ENCODE results near the gene ETV7.

DNA sequence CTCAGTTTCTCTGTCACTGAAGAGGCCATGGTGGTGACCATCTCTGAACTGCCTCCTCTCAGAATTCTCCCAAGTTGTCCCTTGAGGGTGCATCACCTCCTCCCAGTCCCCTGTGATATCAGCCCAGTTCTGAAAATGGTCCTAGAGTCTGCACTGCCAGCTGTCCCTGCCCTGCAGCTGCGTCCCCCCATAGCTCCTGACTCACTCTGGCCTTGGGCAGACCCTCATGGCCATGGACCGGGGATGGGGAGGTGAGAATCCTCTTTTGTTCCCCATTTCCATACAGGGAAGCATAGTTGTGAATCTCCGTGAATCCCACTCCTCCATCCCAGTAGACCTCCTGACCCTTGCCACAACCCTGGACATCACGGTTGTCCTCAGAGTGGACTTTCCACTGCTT is 4.5 kb downstream of the ETV7 start:
- TF ChIP-seq EZH2phosphoT487 (IDR thresholded peaks at IDR 0.05; ENCODE audit: borderline replicate concordance, low read depth) (no peak), EP300 (IDR thresholded peaks at IDR 0.05; ENCODE audit: borderline replicate concordance in 1 of 2, low read depth in 1 of 2, low read length in 1 of 2) (no peak), GABPA (IDR thresholded peaks at IDR 0.05; ENCODE audit: low read depth) (no peak), POLR2AphosphoS5 (IDR thresholded peaks at IDR 0.05; ENCODE audit: low read depth, low read length) (no peak), SIN3A (IDR thresholded peaks at IDR 0.05; ENCODE audit: borderline replicate concordance, low read depth, low read length) (no peak)
- TF ChIP-seq, protein P1, sequence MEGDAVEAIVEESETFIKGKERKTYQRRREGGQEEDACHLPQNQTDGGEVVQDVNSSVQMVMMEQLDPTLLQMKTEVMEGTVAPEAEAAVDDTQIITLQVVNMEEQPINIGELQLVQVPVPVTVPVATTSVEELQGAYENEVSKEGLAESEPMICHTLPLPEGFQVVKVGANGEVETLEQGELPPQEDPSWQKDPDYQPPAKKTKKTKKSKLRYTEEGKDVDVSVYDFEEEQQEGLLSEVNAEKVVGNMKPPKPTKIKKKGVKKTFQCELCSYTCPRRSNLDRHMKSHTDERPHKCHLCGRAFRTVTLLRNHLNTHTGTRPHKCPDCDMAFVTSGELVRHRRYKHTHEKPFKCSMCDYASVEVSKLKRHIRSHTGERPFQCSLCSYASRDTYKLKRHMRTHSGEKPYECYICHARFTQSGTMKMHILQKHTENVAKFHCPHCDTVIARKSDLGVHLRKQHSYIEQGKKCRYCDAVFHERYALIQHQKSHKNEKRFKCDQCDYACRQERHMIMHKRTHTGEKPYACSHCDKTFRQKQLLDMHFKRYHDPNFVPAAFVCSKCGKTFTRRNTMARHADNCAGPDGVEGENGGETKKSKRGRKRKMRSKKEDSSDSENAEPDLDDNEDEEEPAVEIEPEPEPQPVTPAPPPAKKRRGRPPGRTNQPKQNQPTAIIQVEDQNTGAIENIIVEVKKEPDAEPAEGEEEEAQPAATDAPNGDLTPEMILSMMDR (IDR thresholded peaks at IDR 0.05) = no peak
